HG03354 (cell line): ENCODE measurements around the gene PACSIN3.

Source experiments
- ATAC-seq: cut with Tn5 transposase; IDR thresholded peaks from one replicate; pipeline ENCODE4 v1.9.1; 2021; ENCODE audit warnings: mild to moderate bottlenecking; ENCODE audit not compliant: unreplicated experiment, poor library complexity, severe bottlenecking

Gene PACSIN3

GRCh38 chr11:47178316-47178715 lies 7.9 kb downstream of the PACSIN3 start:
- ATAC-seq: no peak

- ATAC-seq: no peak
Measured at GRCh38 chr11:47177846-47178245, 8.4 kb downstream of the PACSIN3 start.

GRCh38 chr11:47177229-47177845 lies 8.9 kb downstream of the PACSIN3 start:
- peak; percentile 57 for ATAC-seq

GRCh38 chr11:47176328-47177228 lies 9.7 kb downstream of the PACSIN3 start, which contains the start of gene ARFGAP2:
Gene ARFGAP2, minus strand, starts transcription at chr11:47176879. Its CDS starts 26 bp downstream, at chr11:47176853.
- ATAC-seq: peak; percentile 86

GRCh38 chr11:47175746-47176327 lies 10.4 kb downstream of the PACSIN3 start:
- no peak for ATAC-seq

- ATAC-seq: no peak
Measured at GRCh38 chr11:47172740-47173336, 13.4 kb downstream of the PACSIN3 start.

GRCh38 chr11:47171856-47172255 lies 14.4 kb downstream of the PACSIN3 start:
- no peak for ATAC-seq

- no peak for ATAC-seq
Measured at GRCh38 chr11:47171061-47171838, 15.0 kb downstream of the PACSIN3 start.

GRCh38 chr11:47166368-47166767 lies 19.9 kb downstream of the PACSIN3 start:
- ATAC-seq: no peak

- no peak for ATAC-seq
Measured at GRCh38 chr11:47165253-47165840, 20.9 kb downstream of the PACSIN3 start.

- no peak for ATAC-seq
Measured at GRCh38 chr11:47164321-47164720, 21.9 kb downstream of the PACSIN3 start.

- no peak for ATAC-seq
Measured at GRCh38 chr11:47163898-47164297, 22.3 kb downstream of the PACSIN3 start.

GRCh38 chr11:47163193-47163592 lies 23.0 kb downstream of the PACSIN3 start:
- ATAC-seq: no peak

- no peak for ATAC-seq
Measured at GRCh38 chr11:47162426-47162825, 23.8 kb downstream of the PACSIN3 start.

- ATAC-seq: no peak
Measured at GRCh38 chr11:47161890-47162289, 24.3 kb downstream of the PACSIN3 start.

GRCh38 chr11:47161134-47161854 lies 24.9 kb downstream of the PACSIN3 start:
- peak; percentile 62 for ATAC-seq

- ATAC-seq: peak; percentile 5
Measured at GRCh38 chr11:47160753-47161133, 25.5 kb downstream of the PACSIN3 start.

GRCh38 chr11:47158242-47158641 lies 28.0 kb downstream of the PACSIN3 start:
- no peak for ATAC-seq

- no peak for ATAC-seq
Measured at GRCh38 chr11:47157805-47158204, 28.4 kb downstream of the PACSIN3 start.
